B cell (primary cell): Measurements from ENCODE around the gene SGPL1.

Experiments
- CTCF ChIP-seq: fragments of 200-600 bp; IDR thresholded peaks from one replicate; pipeline ENCODE4 v1.8.0; 2022; ENCODE audit warnings: antibody characterized with exemption, mild to moderate bottlenecking
- EZH2 ChIP-seq: IDR thresholded peaks from 2 replicates; pipeline ENCODE4 v1.6.1; 2012; ENCODE audit warnings: borderline replicate concordance, low read depth, mild to moderate bottlenecking, moderate library complexity, low read length; ENCODE audit not compliant: insufficient read depth, poor library complexity, severe bottlenecking

DNA sequence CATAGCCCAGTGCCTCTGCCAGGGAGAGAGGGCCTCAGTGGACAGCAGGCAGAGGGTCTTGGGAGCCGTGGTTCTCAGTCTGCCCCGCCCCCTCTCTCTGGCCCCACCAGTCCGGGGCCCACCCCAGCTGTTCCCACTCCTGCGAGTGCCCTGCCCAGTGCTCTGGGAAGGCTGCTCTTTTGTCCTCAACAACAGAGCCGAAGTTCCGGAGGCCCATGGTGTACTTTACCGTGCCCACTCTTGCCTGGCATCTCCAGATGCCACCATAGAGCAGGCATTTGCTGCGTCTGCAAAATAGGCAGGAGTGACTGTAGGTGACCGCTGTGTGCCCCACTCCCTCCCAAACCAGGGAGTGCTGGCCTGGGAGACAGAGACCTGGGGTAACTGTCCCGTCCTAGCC, 101.9 kb downstream of the SGPL1 start:
- TF ChIP-seq EZH2 (no peak), CTCF (no peak)
